GM21529 (cell line): Measurements from ENCODE around the gene WASF3.

Experiments used
- ATAC-seq: cut with Tn5 transposase; IDR thresholded peaks from one replicate; pipeline ENCODE4 v1.9.1; 2021; ENCODE audit not compliant: unreplicated experiment

The WASF3 gene

DNA sequence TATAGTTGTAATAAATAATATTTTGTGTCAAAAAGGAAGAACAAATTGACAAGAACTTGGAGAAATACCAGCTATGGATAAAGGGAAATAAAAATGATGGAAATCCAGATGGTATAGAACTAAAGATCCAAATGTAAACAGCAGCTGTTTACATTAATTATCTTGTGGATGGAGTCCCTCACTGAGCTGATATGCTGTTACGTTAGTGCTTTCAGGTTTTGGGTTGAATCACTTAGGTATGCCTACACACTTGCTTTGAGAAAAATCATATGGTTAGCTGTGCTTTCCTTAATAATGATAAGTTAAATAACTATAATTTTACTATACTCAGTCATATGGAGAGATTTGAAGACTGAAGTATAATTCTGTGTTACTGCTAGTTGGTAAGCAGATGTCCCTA lies 27.7 kb downstream of the WASF3 start:
- ATAC-seq, result no peak

GRCh38 chr13:26587251-26587650 lies 29.8 kb downstream of the WASF3 start:
- ATAC-seq, result no peak

DNA sequence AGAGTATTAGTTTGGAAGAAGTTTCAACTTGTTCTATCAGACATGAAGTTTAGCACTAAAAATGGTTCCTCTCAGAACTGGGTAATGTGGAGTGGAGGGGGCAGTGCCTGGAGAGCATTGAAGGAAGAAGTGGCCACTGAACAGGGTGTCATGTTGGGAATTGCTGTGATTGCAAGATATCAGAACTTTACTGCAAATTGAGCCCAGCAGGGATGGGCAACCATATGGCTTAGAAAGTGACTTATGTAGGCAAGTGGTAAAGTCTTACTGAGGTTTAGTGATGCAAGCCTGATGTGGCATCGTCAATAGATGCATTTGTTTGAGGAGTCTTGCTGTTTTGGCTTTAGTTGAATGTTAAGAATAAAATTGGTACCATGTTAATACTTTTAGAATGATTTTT lies 31.7 kb downstream of the WASF3 start:
- ATAC-seq, result no peak

- ATAC-seq, result no peak
Observed at GRCh38 chr13:26589754-26590153, 32.3 kb downstream of the WASF3 start.

DNA sequence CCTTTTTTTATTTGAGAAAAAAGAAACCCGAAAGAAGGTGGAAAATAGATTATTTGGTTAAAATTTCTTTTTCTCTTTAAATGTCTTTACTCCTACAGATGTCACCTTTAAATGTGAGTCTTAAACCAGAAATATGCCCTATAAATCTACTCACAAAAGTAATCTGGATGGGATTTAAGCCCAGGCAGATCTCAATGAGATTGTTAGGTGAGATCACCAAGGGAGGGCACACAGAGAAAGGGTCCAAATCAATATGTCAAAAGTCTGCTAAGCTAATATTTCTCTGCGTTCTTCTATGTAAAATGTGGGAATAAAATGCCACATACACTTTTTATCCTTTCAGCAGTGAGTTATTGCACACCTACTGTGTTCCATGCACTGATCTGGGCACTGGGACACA lies 32.9 kb downstream of the WASF3 start:
- ATAC-seq, result no peak

GRCh38 chr13:26590951-26591350 lies 33.5 kb downstream of the WASF3 start:
- no peak for ATAC-seq

- ATAC-seq, result no peak
Observed at GRCh38 chr13:26591672-26592071, 34.2 kb downstream of the WASF3 start.

- ATAC-seq, result no peak
Observed at GRCh38 chr13:26593661-26594060, 36.2 kb downstream of the WASF3 start.

- ATAC-seq, result no peak
Observed at GRCh38 chr13:26594363-26594762, 36.9 kb downstream of the WASF3 start.

GRCh38 chr13:26596458-26596857 lies 39.0 kb downstream of the WASF3 start:
- ATAC-seq, result no peak

DNA sequence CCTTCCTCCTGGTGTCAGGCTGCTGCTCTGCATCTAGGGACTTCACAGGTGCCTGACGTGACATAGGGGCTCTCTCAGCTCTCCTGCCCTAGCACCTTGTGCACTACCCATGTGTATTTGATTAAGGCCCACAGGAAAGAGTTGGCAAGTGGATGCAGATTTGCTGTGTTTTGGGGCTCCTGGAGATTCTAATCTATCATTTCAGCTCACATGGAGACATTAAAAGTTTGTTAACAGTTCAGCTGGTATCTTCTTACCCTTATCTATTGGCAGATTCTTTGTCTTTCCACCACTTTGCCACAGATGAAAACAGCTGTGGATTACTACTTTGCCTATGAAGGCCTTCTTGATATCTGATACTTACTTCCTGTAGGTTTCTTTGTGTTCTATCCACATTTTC lies 41.9 kb downstream of the WASF3 start:
- ATAC-seq, result no peak

- ATAC-seq, result no peak
Observed at GRCh38 chr13:26599860-26600259, 42.4 kb downstream of the WASF3 start.

- ATAC-seq, result no peak
Observed at GRCh38 chr13:26600343-26600742, 42.9 kb downstream of the WASF3 start.

GRCh38 chr13:26601669-26602068 lies 44.2 kb downstream of the WASF3 start:
- ATAC-seq, result no peak

DNA sequence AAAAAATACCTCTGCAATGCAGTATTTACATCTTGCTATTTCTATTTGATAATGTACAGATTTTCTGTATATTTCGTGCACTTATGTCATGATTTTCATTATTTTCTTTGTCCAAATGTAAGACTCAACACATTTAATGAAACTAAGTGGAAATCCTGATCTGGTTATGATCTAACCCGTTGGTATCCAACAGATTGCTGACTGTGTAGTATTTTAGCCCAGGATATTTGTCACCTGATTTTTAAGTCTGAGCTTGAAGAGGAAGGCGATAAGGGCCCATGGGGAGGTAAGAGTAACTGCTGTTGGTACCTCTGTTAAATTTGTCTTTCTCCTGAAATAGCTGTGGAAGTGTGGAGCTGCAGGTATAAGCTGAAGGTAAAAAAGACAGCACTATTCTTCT lies 45.3 kb downstream of the WASF3 start:
- no peak for ATAC-seq

DNA sequence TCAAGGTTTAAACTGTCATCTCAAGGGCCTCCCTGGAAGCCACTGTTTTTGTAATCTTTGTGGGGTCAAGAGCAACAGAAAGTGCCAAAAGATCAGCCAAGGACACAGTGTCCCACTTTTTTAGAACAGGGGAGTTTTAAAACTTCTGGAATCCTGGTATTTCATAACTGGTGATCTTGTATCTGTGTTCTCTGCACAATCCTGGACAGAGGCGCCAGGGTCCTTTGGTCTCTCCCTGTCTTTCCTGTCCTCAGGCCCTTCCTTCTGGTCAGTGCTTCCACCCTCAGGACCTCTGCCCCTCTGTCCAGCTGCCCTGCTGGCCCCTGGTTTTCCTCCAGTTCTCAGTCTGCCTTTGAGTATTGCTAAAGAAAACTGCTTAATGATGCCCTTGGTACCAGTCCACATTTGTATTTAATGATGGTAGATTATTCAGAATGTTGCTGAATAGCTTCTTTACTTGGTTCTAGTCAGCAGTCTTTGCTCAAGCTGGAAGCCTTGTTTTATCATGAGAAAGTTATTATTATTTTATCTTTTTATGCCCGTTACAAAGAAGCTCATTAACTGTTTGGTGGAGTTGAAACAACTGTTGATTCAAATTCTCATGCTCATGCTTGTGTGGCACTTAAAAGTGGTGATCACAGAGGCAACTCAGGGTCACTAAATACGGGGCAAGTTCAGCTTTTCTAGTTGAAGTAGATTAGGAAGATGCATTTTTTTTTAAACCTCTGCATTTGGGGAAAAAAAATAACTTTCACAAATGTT lies 47.5 kb downstream of the WASF3 start:
- ATAC-seq, result no peak

- ATAC-seq, result no peak
Observed at GRCh38 chr13:26605845-26606244, 48.4 kb downstream of the WASF3 start.

GRCh38 chr13:26606631-26607030 lies 49.1 kb downstream of the WASF3 start:
- ATAC-seq, result no peak

GRCh38 chr13:26614721-26615120 lies 57.2 kb downstream of the WASF3 start:
- no peak for ATAC-seq

DNA sequence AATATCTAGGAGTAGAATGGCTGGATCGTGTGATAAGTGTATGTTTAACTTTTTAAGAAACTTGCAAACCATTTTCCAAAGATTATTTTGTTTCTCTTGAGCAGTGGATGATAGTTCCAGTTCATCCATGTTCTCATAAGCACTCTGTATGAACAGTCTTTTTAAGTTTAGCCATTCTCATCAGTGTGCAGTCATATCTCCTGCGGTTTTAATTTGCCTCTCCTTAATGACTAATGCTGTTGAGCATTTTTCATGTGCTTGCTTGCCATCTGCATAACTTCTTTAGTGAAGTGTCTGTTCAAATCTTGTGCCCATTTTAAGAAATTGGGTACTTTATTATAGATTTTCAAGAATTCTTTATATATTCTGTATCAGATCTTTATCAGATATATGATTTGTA lies 58.6 kb downstream of the WASF3 start:
- ATAC-seq, result no peak

- ATAC-seq, result no peak
Observed at GRCh38 chr13:26618726-26619125, 61.2 kb downstream of the WASF3 start.

- no peak for ATAC-seq
Observed at GRCh38 chr13:26619358-26619757, 61.9 kb downstream of the WASF3 start.

- no peak for ATAC-seq
Observed at GRCh38 chr13:26621731-26622401, 64.4 kb downstream of the WASF3 start.
